Keratinocyte (primary cell): ENCODE data around the gene LAMA4. TPM values are rescaled to one million over a fixed set of nuclear protein-coding genes. Genes with fewer than 3 reads are reported as not detected.

ENCODE experiments used
- DNase-seq: peaks from one replicate; pipeline ENCODE4 v3.0.0-alpha.2; 2011; ENCODE audit warnings: low read depth, missing footprints, low spot score
- FAIRE-seq: peaks from 2 replicates; lab custom pipeline; 2011; peaks lifted over from hg19 to GRCh38; lab: Jason Lieb, UNC
- H2AFZ ChIP-seq: 2 replicates; pipeline ENCODE4 v1.6.0; 2012; ENCODE audit warnings: low read length, control low read depth, inconsistent platforms; ENCODE audit not compliant: control insufficient read depth
- H3K27ac ChIP-seq: 2 replicates; pipeline ENCODE4 v1.5.1; 2011; ENCODE audit warnings: low read length; ENCODE audit not compliant: control insufficient read depth, insufficient read depth
- H3K27me3 ChIP-seq: 3 replicates; pipeline ENCODE4 v1.6.0; 2011; ENCODE audit warnings: low read length; ENCODE audit not compliant: control insufficient read depth, insufficient read depth; ENCODE audit errors: extremely low read depth
- H3K36me3 ChIP-seq, 2 experiments: 2 replicates in 1 of 2; 3 replicates in 1 of 2; pipeline ENCODE4 v1.5.1; 2011; ENCODE audit warnings: low read length in 2 of 2, mild to moderate bottlenecking in 1 of 2; ENCODE audit not compliant: control insufficient read depth in 2 of 2, insufficient read depth in 2 of 2; ENCODE audit errors: extremely low read depth in 1 of 2
- H3K4me1 ChIP-seq: 3 replicates; pipeline ENCODE4 v1.5.1; 2011; ENCODE audit warnings: low read length; ENCODE audit not compliant: control insufficient read depth, insufficient read depth; ENCODE audit errors: extremely low read depth
- H3K4me2 ChIP-seq: 3 replicates; pipeline ENCODE4 v1.6.0; 2011; ENCODE audit warnings: low read depth, low read length; ENCODE audit not compliant: control insufficient read depth, insufficient read depth; ENCODE audit errors: extremely low read depth
- H3K4me3 ChIP-seq, 3 experiments: fragments of 200-600 bp in 1 of 3; sonication (generic) in 1 of 3; 2 replicates in 2 of 3; 3 replicates in 1 of 3; pipeline ENCODE4 v1.5.1; 2011 to 2016; ENCODE audit warnings: low read length in 3 of 3, mild to moderate bottlenecking in 3 of 3, control low read depth in 2 of 3, inconsistent platforms in 1 of 3, low read depth in 1 of 3, mixed read lengths in 1 of 3, mixed run types in 1 of 3, moderate library complexity in 1 of 3; ENCODE audit not compliant: control insufficient read depth in 2 of 3, insufficient read depth in 2 of 3; ENCODE audit errors: extremely low read depth in 1 of 3
- H3K79me2 ChIP-seq: 2 replicates; pipeline ENCODE4 v1.6.0; 2012; ENCODE audit warnings: low read length; ENCODE audit not compliant: control insufficient read depth, insufficient read depth
- H3K9ac ChIP-seq: 3 replicates; pipeline ENCODE4 v1.6.0; 2011; ENCODE audit warnings: low read length; ENCODE audit not compliant: control insufficient read depth, insufficient read depth; ENCODE audit errors: extremely low read depth
- H3K9me1 ChIP-seq: 3 replicates; pipeline ENCODE4 v1.6.0; 2011; ENCODE audit warnings: low read length; ENCODE audit not compliant: control insufficient read depth, insufficient read depth; ENCODE audit errors: extremely low read depth
- H3K9me3 ChIP-seq: 2 replicates; pipeline ENCODE4 v1.5.1; 2012; ENCODE audit warnings: low read depth, low read length; ENCODE audit not compliant: control insufficient read depth
- H4K20me1 ChIP-seq: 3 replicates; pipeline ENCODE4 v1.6.0; 2011; ENCODE audit warnings: low read length; ENCODE audit not compliant: control insufficient read depth, insufficient read depth; ENCODE audit errors: extremely low read depth
- CTCF ChIP-seq, 3 experiments: IDR thresholded peaks in 1 of 3; conservative IDR thresholded peaks in 1 of 3; optimal IDR thresholded peaks in 1 of 3; 2 replicates in 2 of 3; 3 replicates in 1 of 3; pipeline versions ENCODE3 to v1.5.1; 2011; ENCODE audit warnings: low read length in 3 of 3, mild to moderate bottlenecking in 3 of 3, moderate library complexity in 2 of 3, control low read depth in 1 of 3, inconsistent platforms in 1 of 3; ENCODE audit not compliant: insufficient read depth in 2 of 3; ENCODE audit errors: extremely low read depth in 1 of 3
- EZH2 ChIP-seq: IDR thresholded peaks from one replicate; pipeline ENCODE4 v1.6.1; 2012; ENCODE audit warnings: inconsistent platforms, mild to moderate bottlenecking, low read length, moderate library complexity
- dilution Hi-C: fragments of 300-500 bp; cut with MboI; formaldehyde crosslinking; loops from one replicate; pipeline ENCODE4 v1.7.0; 2020; ENCODE audit warnings: low sequenced_read_pairs; ENCODE audit not compliant: extremely low pct_ligation_motif_present
- polyA plus RNA-seq, 5 experiments: library from polyadenylated mRNA; depleted of rRNA in 3 of 5; stranded (reverse) in 3 of 5; stranded (forward) in 1 of 5; unstranded in 1 of 5; fragments of >200 nt; gene quantifications; 1 replicate in 1 of 5; 2 replicates in 3 of 5; 3 replicates in 1 of 5; pipeline versions ENCODE4 v1.2.1 to v1.2.3, GENCODE V29; 2011 to 2012; ENCODE audit warnings: missing spikeins in 2 of 5, low read depth in 1 of 5, low replicate concordance in 1 of 5

The LAMA4 gene
- polyA plus RNA-seq, 1 donor (not counting 4 experiments of a cell fraction or from before 2014, with no cell fraction given), result 0.12 TPM

- H3K27ac ChIP-seq, result no peak overlapping the region
- dilution Hi-C loops, result no loop called here
- no peak for FAIRE-seq
Measured at GRCh38 chr6:112266331-112266730, 12.0 kb upstream of the LAMA4 start.

GRCh38 chr6:112259337-112259675 lies 4.9 kb upstream of the LAMA4 start:
- no peaks in the 10 kb centered on the region for H3K36me3 ChIP-seq
- no peaks in the 10 kb centered on the region for H3K9me1 ChIP-seq
- no peak overlapping the region for H3K4me3 ChIP-seq
- FAIRE-seq (no peak), DNase-seq (no peak)
- no peaks in the 10 kb centered on the region for H3K79me2 ChIP-seq
- no peak overlapping the region for H2AFZ ChIP-seq
- TF ChIP-seq EZH2, result no peak
- no peak for TF ChIP-seq CTCF (optimal IDR thresholded peaks at IDR 0.05 in 1 of 3, IDR thresholded peaks at IDR 0.05 in 1 of 3, conservative IDR thresholded peaks at IDR 0.05 in 1 of 3; ENCODE audit: extremely low read depth in 1 of 3, insufficient read depth in 2 of 3, low read length in 3 of 3)
- H3K9ac ChIP-seq, result no peak overlapping the region
- H3K27me3 ChIP-seq, result peaks cover under 1% of the 10 kb centered on the region
- H3K9me3 ChIP-seq, result no peaks in the 10 kb centered on the region
- no peak overlapping the region for H3K27ac ChIP-seq
- dilution Hi-C loops, result no loop called here
- peaks cover 2% of the 10 kb centered on the region for H3K4me1 ChIP-seq
- H3K4me2 ChIP-seq, result no peak overlapping the region
- no peaks in the 10 kb centered on the region for H4K20me1 ChIP-seq

More at GRCh38 chr6:112266331-112266730, 12.0 kb upstream of the LAMA4 start:
- Histone ChIP-seq H4K20me1 (no peaks in the 10 kb centered on the region), H3K9me1 (no peaks in the 10 kb centered on the region), H3K4me1 (no peaks in the 10 kb centered on the region), H3K4me2 (no peak overlapping the region), H3K9ac (no peak overlapping the region), H3K36me3 (no peaks in the 10 kb centered on the region), H3K79me2 (no peaks in the 10 kb centered on the region), H3K9me3 (no peaks in the 10 kb centered on the region), H3K4me3 (no peak overlapping the region), H2AFZ (no peak overlapping the region), H3K27me3 (no peaks in the 10 kb centered on the region)
- no peak for DNase-seq
- no peak for TF ChIP-seq EZH2
- no peak for TF ChIP-seq CTCF (optimal IDR thresholded peaks at IDR 0.05 in 1 of 3, IDR thresholded peaks at IDR 0.05 in 1 of 3, conservative IDR thresholded peaks at IDR 0.05 in 1 of 3; ENCODE audit: extremely low read depth in 1 of 3, insufficient read depth in 2 of 3, low read length in 3 of 3)
